DND-41 (cell line): ENCODE measurements around the gene TBX4.
"Not testable (repeated sequence)": the region's sequence is repeated elsewhere in the genome, so short reads cannot be mapped to it uniquely, and the experiment has no call there.

ENCODE experiments used
- ATAC-seq: fragments of 200-7000 bp; cut with Tn5 transposase; 3 replicates; pipeline ENCODE4 v1.9.1; 2021; ENCODE audit warnings: low read depth; ENCODE audit not compliant: insufficient read depth
- DNase-seq: peaks from one replicate; pipeline ENCODE4 v3.0.0-alpha.2; 2020
- H2AFZ ChIP-seq: 2 replicates; pipeline ENCODE4 v1.6.0; 2012; ENCODE audit warnings: low read depth, low read length
- H3K27ac ChIP-seq: 2 replicates; pipeline ENCODE4 v1.5.1; 2012; ENCODE audit warnings: low read length, inconsistent platforms
- H3K27me3 ChIP-seq: fragments of 200-600 bp; sonication (generic); 2 replicates; pipeline ENCODE4 v1.6.0; 2012; ENCODE audit warnings: low read length, mild to moderate bottlenecking, inconsistent platforms; ENCODE audit not compliant: insufficient read depth, poor library complexity
- H3K36me3 ChIP-seq: 2 replicates; pipeline ENCODE4 v1.5.1; 2012; ENCODE audit warnings: low read length, inconsistent platforms; ENCODE audit not compliant: insufficient read depth
- H3K4me1 ChIP-seq: 2 replicates; pipeline ENCODE4 v1.5.1; 2012; ENCODE audit warnings: mild to moderate bottlenecking, low read length; ENCODE audit not compliant: insufficient read depth
- H3K4me2 ChIP-seq: 2 replicates; pipeline ENCODE4 v1.6.0; 2012; ENCODE audit warnings: mild to moderate bottlenecking, moderate library complexity, low read length, inconsistent platforms; ENCODE audit not compliant: insufficient read depth
- H3K4me3 ChIP-seq, 2 experiments: fragments of 200-600 bp in 1 of 2; shearing (Covaris generic) in 1 of 2; 2 replicates each; pipeline ENCODE4 v1.5.1; 2012 to 2016; ENCODE audit warnings: inconsistent platforms in 2 of 2, low read length in 2 of 2, mild to moderate bottlenecking in 2 of 2, low read depth in 1 of 2, moderate library complexity in 1 of 2
- H3K79me2 ChIP-seq: 2 replicates; pipeline ENCODE4 v1.6.0; 2012; ENCODE audit warnings: low read length, inconsistent platforms; ENCODE audit not compliant: insufficient read depth
- H3K9ac ChIP-seq: 2 replicates; pipeline ENCODE4 v1.6.0; 2012; ENCODE audit warnings: low read depth, mild to moderate bottlenecking, inconsistent platforms, low read length, moderate library complexity
- H3K9me3 ChIP-seq: 2 replicates; pipeline ENCODE4 v1.5.1; 2012; ENCODE audit warnings: low read length, moderate library complexity, mild to moderate bottlenecking, inconsistent platforms; ENCODE audit not compliant: insufficient read depth, severe bottlenecking
- H4K20me1 ChIP-seq: 2 replicates; pipeline ENCODE4 v1.6.0; 2012; ENCODE audit warnings: low read length; ENCODE audit not compliant: insufficient read depth
- CTCF ChIP-seq: IDR thresholded peaks from 2 replicates; pipeline ENCODE4 v1.5.1; 2012; ENCODE audit warnings: borderline replicate concordance, low read length, moderate library complexity, mild to moderate bottlenecking; ENCODE audit not compliant: poor library complexity, severe bottlenecking; ENCODE audit errors: extremely low read depth
- EZH2 ChIP-seq: IDR thresholded peaks from 3 replicates; pipeline ENCODE4 v1.6.1; 2012; ENCODE audit warnings: borderline replicate concordance, low read depth, mild to moderate bottlenecking, moderate library complexity, low read length, inconsistent platforms; ENCODE audit not compliant: severe bottlenecking

The TBX4 gene

GRCh38 chr17:61492759-61493526 is 40.7 kb downstream of the TBX4 start:
- Histone ChIP-seq H3K79me2 (no peaks in the 10 kb centered on the region), H3K9me3 (no peaks in the 10 kb centered on the region), H3K9ac (no peak overlapping the region), H3K27me3 (peaks cover 3% of the 10 kb centered on the region), H3K36me3 (no peaks in the 10 kb centered on the region), H3K27ac (no peak overlapping the region), H2AFZ (no peak overlapping the region), H4K20me1 (no peaks in the 10 kb centered on the region), H3K4me3 (no peak overlapping the region), H3K4me1 (no peaks in the 10 kb centered on the region), H3K4me2 (no peak overlapping the region)
- DNase-seq (no peak), ATAC-seq (no peak)
- TF ChIP-seq EZH2 (no peak), CTCF (no peak)

GRCh38 chr17:61493830-61494324 is 41.7 kb downstream of the TBX4 start:
- not testable (repeated sequence) for H3K36me3 ChIP-seq, H3K27me3 ChIP-seq, H3K27ac ChIP-seq, DNase-seq, ATAC-seq, H3K79me2 ChIP-seq, H3K4me3 ChIP-seq, H3K4me1 ChIP-seq, H4K20me1 ChIP-seq, H3K9me3 ChIP-seq, H2AFZ ChIP-seq, H3K4me2 ChIP-seq, H3K9ac ChIP-seq

- no peak overlapping the region for H2AFZ ChIP-seq
- H3K9ac ChIP-seq, result no peak overlapping the region
- no peak overlapping the region for H3K4me3 ChIP-seq
- no peaks in the 10 kb centered on the region for H3K79me2 ChIP-seq
- TF ChIP-seq CTCF (no peak), EZH2 (no peak)
- no peaks in the 10 kb centered on the region for H3K4me1 ChIP-seq
- no peak overlapping the region for H3K27ac ChIP-seq
- no peak for DNase-seq
- no peaks in the 10 kb centered on the region for H4K20me1 ChIP-seq
- ATAC-seq, result no peak
- no peaks in the 10 kb centered on the region for H3K9me3 ChIP-seq
- H3K36me3 ChIP-seq, result no peaks in the 10 kb centered on the region
- no peak overlapping the region for H3K4me2 ChIP-seq
- H3K27me3 ChIP-seq, result peaks cover 3% of the 10 kb centered on the region
Observed at GRCh38 chr17:61494325-61495160, 42.3 kb downstream of the TBX4 start.
